Measurements from ENCODE around the gene AUTS2. TPM values are rescaled to one million over a fixed set of nuclear protein-coding genes. Genes with fewer than 3 reads are reported as not detected.

Gene AUTS2
- total and polyA plus RNA-seq, 10 of the 15 experiments (the other 5 are each of a cell fraction or from before 2014, with no cell fraction given) = 6.4 to 55.6 (median 21.6) TPM

- ChIA-PET SMC1A (ENCODE audit: uncharacterized antibody, unreplicated experiment) (interaction anchor here (0.7 to 10.5 kb wide), 33 partner anchors 10 to 397 kb away, joined by 3 to 103 read pairs (median 4); no protein-coding TSS in a partner anchor), POLR2A (interaction anchor here (0.6 to 2.5 kb wide), 6 partner anchors 24 to 305 kb away, joined by 3 to 10 read pairs (median 4); no protein-coding TSS in a partner anchor), RAD21 (ENCODE audit: unreplicated experiment) (interaction anchor here (0.6 to 7.3 kb wide), 16 partner anchors 14 to 136 kb away, joined by 3 to 86 read pairs (median 4); no protein-coding TSS in a partner anchor), CTCF (interaction anchor here (0.6 to 2.4 kb wide), 21 partner anchors 9 to 1686 kb away, joined by 3 to 11 read pairs (median 4); no protein-coding TSS in a partner anchor)
- no peaks in the 10 kb centered on the region for H3K27me3 ChIP-seq (replicated peaks in 1 of 2; ENCODE audit: control insufficient read depth in 2 of 2, insufficient read depth in 2 of 2, low read length in 1 of 2)
- 1% methylated on average over 4 of the region's 4 CpGs for WGBS (ENCODE audit: insufficient coverage, insufficient replicate concordance, low lambda C conversion rate, missing lambda C conversion rate)
- H3K9ac ChIP-seq (ENCODE audit: control insufficient read depth, insufficient read depth, low read length) = no peak overlapping the region
- intact Hi-C loops (cut with micrococcal nuclease; ENCODE audit: unreplicated experiment) (no loop called here), in situ Hi-C loops (cut with MboI) (no loop called here)
- H3K27ac ChIP-seq (ENCODE audit: control insufficient read depth, insufficient read depth) = no peak overlapping the region
- no peak overlapping the region for H2AFZ ChIP-seq (ENCODE audit: control insufficient read depth, low read depth, low read length)
- no peak for FAIRE-seq
- no peak for ATAC-seq
- no peak overlapping the region; the same call in 1 of the 2 replicates for H3K4me2 ChIP-seq (ENCODE audit: control insufficient read depth, insufficient read depth)
- no peaks in the 10 kb centered on the region for H3K9me3 ChIP-seq (replicated peaks; ENCODE audit: control insufficient read depth, insufficient read depth, low read length)
- H4K20me1 ChIP-seq (ENCODE audit: control insufficient read depth, insufficient read depth) = no peaks in the 10 kb centered on the region
- DNase-seq (ENCODE audit: low read depth, low spot score) = no peak
- no peaks in the 10 kb centered on the region; the same call in none of the 2 replicates for H3K79me2 ChIP-seq (ENCODE audit: control insufficient read depth, insufficient read depth, low read length)
- no TSS peak for BruUV-seq (replicated peaks)
- peaks cover 28% of the 10 kb centered on the region for H3K4me1 ChIP-seq (ENCODE audit: control insufficient read depth, insufficient read depth, low read length)
- H3K36me3 ChIP-seq (ENCODE audit: control insufficient read depth in 2 of 2, insufficient read depth in 2 of 2, low read length in 1 of 2) = no peaks in the 10 kb centered on the region
- no peak overlapping the region for H3K4me3 ChIP-seq
- TF ChIP-seq SPI1 (IDR thresholded peaks at IDR 0.05; ENCODE audit: borderline replicate concordance, insufficient read depth, low read depth, low read length) (peak; percentile 45; the same call in 1 of the 2 replicates), IRF4 (IDR thresholded peaks at IDR 0.05; ENCODE audit: low read depth, low read length) (no peak), ZNF622 (IDR thresholded peaks at IDR 0.05) (no peak), ESRRA (IDR thresholded peaks at IDR 0.05; ENCODE audit: low read length) (no peak), ATF7 (IDR thresholded peaks at IDR 0.05; ENCODE audit: low read depth) (no peak), CHD2 (IDR thresholded peaks at IDR 0.05; ENCODE audit: borderline replicate concordance, low read depth, low read length) (no peak), POLR2A (IDR thresholded peaks at IDR 0.05; ENCODE audit: low read depth, low read length) (no peak), TARDBP (IDR thresholded peaks at IDR 0.05; ENCODE audit: borderline replicate concordance) (no peak), MLLT1 (IDR thresholded peaks at IDR 0.05) (no peak), GATAD2B (conservative IDR thresholded peaks at IDR 0.05; ENCODE audit: low read depth) (no peak), MTA2 (IDR thresholded peaks at IDR 0.05; ENCODE audit: low read depth) (no peak), NBN (IDR thresholded peaks at IDR 0.05) (no peak), HDAC6 (IDR thresholded peaks at IDR 0.05; ENCODE audit: unreplicated experiment) (no peak), HDAC2 (IDR thresholded peaks at IDR 0.05) (no peak), RAD21 (IDR thresholded peaks at IDR 0.05; ENCODE audit: insufficient read depth, low read depth, low read length) (peak; percentile 62), TCF12 (IDR thresholded peaks at IDR 0.05; ENCODE audit: low read depth, low read length) (no peak), YBX1 (IDR thresholded peaks at IDR 0.05) (no peak), KLF5 (IDR thresholded peaks at IDR 0.05; ENCODE audit: partially characterized antibody) (no peak), NFYA (IDR thresholded peaks at IDR 0.05; ENCODE audit: borderline replicate concordance, low read depth, low read length) (no peak), TAF1 (IDR thresholded peaks at IDR 0.05; ENCODE audit: borderline replicate concordance, low read depth, low read length) (no peak), PKNOX1 (IDR thresholded peaks at IDR 0.05) (0 out of 2 replicates have a peak, but pooled peaks have one; percentile 17), EP300 (IDR thresholded peaks at IDR 0.05; ENCODE audit: borderline replicate concordance in 1 of 2, control insufficient read depth in 1 of 2, low read depth in 2 of 2, low read length in 2 of 2) (no peak), TBL1XR1 (IDR thresholded peaks at IDR 0.05; ENCODE audit: low read depth, low read length) (no peak)
- TF ChIP-seq, protein P1, sequence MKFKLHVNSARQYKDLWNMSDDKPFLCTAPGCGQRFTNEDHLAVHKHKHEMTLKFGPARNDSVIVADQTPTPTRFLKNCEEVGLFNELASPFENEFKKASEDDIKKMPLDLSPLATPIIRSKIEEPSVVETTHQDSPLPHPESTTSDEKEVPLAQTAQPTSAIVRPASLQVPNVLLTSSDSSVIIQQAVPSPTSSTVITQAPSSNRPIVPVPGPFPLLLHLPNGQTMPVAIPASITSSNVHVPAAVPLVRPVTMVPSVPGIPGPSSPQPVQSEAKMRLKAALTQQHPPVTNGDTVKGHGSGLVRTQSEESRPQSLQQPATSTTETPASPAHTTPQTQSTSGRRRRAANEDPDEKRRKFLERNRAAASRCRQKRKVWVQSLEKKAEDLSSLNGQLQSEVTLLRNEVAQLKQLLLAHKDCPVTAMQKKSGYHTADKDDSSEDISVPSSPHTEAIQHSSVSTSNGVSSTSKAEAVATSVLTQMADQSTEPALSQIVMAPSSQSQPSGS (IDR thresholded peaks at IDR 0.05; ENCODE audit: low read length) = no peak
Observed at GRCh38 chr7:69799048-69799697, 200.9 kb downstream of the AUTS2 start.

Data from GM12878 (cell line).